GM18867 (cell line): ENCODE data around the gene NPEPL1.
"Not testable (repeated sequence)": the region's sequence is repeated elsewhere in the genome, so short reads cannot be mapped to it uniquely, and the experiment has no call there.

Experiments used
- ATAC-seq: cut with Tn5 transposase; IDR thresholded peaks from one replicate; pipeline ENCODE4 v1.9.1; 2021; ENCODE audit warnings: mild to moderate bottlenecking, moderate library complexity; ENCODE audit not compliant: unreplicated experiment

The NPEPL1 gene

DNA sequence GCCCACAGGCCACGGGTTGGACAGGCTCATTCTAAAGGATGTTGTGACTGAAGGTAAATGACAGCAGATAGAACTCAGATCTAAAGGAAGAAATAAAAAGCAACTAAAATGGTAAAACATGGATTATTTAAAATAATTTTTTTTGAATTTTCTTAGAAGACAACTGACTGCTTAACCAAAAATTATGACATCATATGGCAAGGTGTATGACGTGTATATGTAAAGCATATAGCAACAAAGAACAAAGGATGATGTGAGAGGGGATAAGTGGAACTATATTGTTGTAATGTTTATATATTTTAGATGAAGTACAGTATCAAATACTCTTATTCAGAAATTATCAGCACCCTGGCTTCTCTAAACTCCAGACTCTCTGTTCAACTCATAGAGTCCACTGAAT is 38.6 kb downstream of the NPEPL1 start:
- no peak for ATAC-seq

DNA sequence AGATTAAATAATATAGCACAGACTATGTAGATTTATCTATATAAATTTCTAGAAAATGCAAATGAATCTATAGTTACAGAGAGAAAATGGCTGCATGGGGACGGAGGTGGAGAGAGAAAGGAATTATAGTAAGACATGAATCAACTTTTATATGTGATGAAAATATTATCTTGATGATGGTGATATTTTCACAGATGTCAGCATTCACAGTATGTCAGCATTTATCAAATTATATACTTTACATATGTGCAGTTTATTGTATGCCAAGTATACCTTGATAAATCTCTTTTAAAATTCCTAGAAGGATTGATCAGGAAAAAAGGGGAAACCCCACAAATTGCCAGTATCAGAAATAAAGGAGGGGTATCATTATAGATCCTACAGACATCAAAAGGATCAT is 44.6 kb downstream of the NPEPL1 start:
- no peak for ATAC-seq

DNA sequence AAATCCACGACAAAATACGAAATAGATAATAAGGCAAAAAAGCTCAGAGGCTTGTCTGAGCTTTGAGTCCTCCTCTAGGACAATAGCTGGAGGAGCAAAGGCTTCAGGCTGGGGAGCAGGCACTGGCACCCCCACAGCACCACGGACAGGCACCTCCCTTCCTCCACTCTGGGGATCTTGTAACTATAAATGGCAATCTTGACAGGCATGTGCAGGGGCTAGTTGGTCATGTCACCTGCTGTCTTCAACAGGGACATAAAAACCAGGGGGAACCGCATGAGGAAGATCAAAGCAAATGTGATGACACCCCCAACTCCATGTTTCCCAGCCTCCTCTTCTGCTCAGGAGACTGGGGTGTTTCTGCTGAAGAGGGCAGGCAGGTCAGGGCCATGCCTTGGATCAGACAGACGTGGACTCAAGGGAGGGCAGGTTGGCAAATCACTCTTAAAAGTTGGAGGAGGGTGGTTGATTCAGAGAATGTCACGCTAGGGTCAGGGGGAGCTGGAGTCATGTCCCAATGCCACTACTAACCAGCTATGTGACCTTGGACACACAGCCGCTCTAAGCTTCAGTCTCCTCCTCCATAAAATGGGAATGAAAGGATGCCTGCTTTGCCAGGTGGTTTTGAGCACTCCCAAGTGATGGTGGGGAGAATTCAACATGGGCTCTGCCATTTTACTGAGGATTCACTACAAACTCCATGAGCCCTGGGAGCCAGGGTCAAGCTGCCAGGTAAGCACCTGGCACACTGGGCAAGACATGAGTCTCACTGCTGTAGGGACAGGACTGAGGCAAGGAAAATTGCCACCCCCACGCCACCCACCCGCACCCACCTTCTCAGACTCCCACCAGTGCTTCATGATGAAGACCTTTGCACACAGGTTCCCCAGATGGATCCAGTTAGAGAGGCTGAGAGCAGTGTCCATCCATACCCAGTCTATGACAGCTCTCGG is 48.0 kb downstream of the NPEPL1 start:
- no peak for ATAC-seq

DNA sequence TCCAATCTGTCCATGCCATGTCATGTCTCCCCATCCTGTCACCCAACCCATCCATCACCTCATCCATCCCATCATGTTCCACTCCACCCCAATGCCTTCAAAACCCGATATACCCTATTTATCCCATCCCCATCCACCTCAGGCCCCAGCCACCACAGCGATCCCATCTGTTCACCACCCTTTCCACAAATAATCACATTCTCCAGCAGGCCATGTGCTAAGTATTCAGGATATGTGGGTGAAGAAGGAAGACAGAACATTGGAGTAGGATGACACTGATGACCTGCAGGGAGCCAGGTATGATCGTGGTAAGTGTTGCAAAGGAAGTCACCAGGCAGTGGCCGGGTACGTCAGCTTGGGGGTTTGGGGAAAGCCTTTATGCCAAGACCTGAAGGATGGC is 48.8 kb downstream of the NPEPL1 start:
- no peak for ATAC-seq

DNA sequence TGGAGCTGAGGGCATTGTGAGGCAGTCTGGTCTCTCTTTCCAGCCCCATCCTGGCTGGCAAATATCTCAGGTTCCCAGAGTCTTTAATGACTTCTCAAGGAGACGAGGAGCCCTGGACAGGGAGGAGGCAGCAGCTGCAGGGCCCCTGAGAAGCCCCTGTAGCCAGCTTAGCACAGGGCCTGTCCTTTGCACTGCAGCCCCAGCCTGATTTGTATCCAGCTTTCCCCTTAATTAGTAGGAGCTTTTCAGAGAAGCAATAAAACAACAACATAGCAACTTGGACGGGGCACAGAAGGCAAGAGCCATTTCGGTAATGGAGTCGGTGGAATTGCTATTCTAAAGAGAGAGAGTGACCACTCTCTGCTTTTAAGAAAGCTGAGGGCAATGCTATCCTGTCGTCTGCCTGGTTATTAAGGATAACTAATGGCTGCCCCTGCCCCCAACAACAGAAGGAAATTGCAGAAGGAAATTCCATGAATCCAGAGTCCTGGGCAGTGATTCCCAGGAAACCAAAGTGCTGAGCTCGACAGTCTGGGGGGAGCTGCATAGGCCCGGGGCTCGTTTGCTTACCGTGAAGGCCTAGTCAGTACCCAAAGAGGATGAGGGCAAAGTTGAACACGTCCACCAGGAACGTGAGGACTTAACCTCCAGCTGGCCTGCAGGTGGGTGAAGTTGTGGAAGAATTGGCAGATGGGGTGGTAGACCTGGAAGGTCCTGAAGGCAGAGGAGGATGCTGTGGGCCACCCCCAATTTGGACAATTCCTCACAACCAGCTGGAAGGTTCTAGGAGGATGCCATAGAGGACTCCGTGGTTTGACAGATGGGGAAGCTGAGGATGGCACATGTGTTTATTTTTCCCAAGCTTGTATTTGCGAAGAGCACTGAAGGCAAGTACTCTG is 50.3 kb downstream of the NPEPL1 start:
- ATAC-seq, result no peak

DNA sequence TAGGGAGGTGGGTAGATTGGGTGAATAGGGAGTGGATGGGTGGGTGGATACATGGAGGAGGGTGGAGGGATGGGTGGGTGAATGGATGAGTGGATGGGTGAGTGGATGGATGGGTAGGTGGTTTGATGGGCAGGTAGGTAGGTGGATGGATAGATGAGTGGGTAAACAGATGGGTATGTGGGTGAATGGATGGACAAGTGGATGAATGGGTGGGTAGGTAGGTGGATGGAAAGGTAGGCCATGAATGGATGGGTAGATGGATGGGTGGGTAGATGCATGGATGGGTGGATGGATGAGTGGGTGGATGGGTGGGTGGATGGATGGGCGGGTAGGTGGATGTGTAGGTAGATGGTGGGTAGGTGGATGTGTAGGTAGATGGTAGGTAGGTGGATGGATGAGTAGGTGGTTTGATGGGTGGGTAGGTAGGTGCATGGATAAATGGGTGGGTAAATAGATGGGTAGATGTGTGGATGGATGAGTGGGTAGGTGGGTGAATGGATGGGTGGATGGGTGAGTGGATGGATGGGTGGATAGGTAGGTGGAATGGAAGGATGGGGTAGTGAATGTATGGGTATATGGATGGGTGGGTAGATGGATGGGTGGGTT is 51.4 kb downstream of the NPEPL1 start:
- ATAC-seq, result no peak

DNA sequence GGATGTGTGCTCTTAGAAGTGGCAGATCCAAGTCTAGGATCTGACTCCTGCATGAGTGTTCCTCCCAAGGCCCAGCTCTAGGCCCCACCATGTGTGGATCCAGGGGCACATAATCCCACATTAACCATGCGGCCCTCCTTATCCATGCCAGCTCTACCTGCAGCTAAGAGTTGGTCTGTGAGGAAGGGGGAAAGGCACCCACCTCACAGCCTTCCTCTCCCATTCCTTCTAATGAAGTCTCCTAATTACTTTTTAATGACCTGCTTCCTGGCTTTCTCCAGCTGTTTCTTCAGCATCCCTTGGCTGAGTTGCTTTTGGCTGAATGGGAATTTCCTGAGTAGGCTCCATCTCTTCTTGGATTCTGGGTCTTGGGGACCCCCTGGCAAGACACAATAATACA is 52.2 kb downstream of the NPEPL1 start:
- no peak for ATAC-seq

DNA sequence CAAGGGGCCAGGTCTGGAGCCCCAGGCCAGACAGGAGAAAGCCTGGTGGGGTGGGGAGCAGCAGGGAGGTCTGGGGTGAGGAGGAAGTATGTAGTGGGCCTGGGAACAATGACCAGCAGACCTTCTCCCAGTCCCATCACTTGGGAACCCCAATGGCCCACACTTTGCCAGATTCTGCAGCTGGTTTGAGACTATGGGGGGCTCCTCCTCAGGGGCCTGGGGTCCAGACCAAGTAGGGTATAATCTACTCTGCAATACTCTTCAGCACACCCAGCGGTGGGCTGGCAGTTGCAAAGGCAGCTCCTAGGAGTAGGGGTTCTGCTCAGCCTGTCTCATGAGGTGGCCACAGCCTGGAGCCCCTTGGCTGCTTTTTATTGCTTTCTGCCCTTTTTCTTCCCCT is 52.8 kb downstream of the NPEPL1 start:
- ATAC-seq, result no peak

DNA sequence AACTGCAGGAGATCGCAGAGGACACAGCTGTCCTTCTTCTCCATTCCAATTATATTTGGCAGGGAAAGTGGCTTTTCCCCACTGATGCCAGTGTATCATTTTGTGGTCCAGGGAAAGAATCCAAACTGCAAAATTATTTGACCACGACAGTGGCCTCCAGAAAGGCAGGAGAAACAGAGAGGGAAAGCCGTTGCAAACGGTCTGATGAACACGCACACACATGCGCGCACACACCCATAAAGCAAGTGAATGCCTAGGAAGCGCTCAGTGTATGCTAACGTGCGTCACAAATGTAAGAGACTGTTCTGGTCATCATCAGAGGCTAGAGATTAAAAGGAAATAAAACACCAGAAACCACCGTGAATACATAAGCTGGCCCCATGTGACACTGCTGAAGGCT is 54.0 kb downstream of the NPEPL1 start:
- no peak for ATAC-seq

DNA sequence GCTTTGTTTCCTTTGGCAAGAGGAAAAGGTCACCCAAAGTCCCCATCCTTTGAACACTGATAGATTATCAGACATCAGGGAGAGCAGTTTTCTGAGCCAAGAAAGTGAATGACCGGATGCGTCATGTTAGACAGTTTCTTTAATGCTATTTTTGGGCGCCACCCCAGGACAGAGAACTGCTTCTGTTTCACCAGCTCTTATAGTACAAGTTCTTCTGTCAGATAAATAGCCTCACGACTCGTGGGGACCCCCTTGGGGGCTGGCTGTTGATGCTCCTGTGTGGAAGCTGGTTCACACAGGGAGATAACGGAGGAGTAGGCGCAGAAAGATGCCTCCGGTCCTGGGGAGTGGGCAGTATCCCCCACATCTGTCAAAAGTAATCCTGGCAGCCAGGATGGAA is 54.6 kb downstream of the NPEPL1 start:
- ATAC-seq, result no peak

DNA sequence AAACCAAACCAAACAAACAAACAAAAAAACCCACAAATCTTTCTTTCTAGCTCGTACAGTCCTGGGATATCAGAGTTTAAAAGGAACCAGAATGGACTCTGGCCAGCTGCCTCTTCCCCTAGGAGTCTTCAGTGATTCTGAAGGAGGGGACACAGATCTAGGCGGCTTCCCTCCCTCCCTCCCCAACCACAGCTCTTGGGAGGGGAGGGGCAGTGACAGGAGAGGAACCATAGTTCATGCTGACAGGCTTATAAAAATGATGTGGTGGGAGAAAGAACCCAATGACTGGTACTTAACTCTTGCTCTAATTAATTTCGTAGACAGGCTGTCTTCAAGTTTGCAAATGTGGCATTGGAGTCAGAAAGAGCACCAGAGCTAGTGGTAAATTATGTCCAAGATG is 56.0 kb downstream of the NPEPL1 start:
- no peak for ATAC-seq

DNA sequence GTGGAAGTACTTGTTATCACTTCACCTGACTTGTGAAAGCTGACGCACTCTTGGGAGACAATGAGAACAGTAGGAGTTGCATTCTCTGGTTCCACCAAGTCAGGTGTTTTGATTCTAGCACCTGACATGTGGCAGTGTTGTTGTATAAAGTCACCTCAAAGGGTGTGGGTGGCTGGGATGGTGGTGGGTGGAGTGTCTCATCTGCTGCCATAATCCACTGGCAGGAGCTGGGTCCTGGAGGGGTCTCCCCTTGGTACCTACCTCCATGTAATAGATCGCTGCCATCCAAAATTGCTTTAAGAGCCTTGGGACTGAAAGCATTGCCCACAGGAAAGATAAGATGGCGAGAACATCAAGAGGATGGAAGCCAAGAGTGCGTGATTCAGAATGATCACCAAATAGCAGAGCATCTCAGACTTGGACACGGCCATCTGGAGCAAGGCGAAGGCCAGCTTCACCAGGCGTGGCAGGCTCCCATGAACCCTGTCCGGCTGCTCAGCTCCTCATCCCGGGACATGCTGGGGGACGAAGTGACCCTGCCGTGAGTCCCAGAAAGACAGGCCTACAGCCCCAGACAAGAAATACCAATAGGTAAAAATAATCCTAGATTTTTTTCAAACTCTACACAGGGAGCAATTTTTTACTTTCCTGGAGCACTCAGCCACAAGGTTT is 56.6 kb downstream of the NPEPL1 start:
- no peak for ATAC-seq

DNA sequence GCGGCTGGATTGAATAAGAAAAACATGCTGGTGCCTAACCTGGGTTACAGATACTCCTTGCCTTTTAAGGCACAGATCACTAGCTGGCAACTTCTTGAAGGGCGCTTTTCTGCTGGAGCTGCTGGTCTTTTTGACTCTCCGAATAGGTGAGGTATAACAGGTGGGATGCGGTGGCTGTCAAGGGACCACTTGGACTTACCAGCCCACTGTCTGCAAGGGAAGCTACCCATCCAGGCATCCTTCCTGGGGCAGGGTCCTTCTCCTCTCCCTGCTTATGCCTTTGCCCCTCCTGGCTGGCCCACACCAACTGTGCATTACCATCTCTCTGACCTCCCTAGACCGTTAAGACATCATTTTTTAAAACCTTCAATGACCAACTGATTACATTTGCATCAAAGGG is 57.4 kb downstream of the NPEPL1 start:
- ATAC-seq, result no peak

DNA sequence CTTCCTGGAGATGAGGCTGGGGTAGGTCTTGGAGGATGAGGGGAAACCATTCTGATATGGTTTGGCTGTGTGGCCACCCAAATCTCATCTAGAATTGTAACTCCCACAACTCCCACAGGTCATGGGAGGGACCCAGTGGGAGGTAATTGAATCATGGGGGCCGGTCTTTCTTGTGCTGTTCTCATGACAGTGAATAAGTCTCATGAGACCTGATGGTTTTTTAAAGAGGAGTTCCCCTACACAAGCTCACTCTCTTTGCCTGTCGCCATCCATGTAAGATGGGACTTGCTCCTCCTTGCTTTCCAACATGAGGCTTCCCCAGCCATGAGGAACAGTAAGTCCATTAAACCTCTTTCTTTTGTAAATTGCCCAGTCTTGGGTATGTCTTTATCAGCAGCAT is 58.1 kb downstream of the NPEPL1 start:
- ATAC-seq, result not testable (repeated sequence)

DNA sequence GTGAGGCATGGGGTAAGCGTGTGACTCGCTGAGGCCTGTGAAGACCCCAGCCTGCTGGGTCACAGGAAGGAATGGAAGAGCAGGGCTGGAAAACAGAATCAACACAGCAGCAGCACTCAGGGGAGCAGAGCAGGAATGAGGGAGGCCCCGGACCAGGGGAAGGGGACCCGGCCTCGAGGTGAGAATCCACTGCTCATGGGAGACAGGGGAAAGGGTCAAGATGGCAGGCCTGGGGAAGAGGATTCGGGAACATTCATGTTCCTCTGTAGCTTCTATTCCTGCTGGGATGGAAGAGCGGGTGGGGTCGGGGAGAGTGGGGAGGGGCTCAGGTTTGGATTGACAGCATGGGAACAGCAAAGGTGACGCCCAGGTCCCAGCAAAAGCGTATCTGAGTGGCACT is 59.4 kb downstream of the NPEPL1 start:
- no peak for ATAC-seq

DNA sequence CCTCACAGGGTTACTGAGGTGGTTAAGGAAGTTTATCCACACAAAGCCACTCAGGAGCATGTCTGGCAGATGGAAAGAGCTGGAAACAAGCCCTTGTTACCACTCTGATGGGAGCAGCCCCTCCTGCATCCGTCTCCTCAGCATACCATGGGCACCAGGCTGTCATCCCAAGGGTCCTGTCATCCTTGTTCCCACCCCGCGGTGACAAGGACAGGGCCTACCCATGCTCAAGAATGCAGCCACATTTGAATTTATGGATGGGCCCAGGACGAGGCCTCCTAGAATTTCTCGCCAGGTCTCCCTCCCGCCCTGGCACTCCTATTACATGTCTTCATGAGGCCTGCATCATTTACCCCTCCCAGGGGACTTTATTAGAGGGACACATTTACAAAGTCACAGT is 60.0 kb downstream of the NPEPL1 start:
- no peak for ATAC-seq

DNA sequence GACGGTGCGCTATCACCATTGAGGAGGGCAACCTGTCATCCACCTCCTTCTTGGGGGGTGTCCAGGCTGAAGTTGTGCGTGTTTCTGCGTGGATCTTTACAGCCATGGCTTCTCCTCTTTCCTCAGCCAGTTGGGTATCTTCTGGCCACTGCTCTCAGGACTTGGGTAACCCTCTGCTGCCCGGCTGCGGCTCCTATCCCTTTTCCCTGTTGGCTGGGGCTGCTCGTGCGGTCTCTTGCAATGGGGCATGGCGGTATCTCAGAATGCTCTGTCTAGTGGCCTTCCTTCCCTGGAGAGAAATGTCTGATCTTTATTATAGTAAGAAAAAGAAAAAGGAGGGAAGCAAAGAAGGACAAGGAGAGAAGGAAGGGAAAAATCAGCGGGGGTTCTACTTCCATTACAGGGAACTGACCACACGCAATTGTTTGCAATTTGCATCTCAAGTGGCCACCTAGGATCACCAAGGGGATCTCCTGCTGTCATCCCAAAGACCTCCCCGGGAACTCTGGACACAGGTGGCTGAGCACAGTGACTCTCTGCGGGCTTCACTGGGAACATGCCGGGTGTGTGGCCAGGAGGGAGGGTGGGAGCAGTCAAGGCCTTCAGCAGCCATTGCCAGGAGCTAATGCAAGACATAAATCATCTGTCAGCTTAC is 60.8 kb downstream of the NPEPL1 start:
- ATAC-seq, result no peak

DNA sequence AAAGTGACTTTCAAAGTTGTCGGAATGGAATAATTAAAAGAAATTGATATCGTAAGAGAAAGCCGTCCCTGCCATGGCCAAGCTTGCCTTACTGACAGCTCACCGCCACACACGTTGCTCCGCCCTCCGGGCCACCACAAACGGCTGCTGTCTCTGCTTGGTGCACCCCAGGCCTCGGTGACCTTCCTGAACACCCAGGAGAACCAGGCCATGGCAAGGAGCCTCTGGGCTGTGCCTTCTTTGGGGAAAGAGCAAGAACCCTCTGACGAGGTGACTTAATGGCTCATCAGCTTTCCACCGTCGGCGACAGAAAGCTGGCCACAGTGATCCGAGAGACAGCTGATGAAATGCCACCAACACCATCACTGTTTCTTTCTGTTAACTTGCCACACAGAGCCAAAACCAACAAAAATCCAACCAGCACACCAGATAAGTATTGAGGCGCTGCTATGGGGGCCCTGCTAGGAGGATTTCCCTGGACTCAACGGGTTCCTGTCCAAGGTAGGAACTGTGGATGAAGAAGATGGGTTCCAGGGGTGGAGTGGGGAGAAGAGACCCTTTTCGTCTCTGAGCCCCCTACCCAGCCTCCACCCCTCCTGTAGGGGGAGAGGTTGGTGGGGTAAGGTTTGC is 61.4 kb downstream of the NPEPL1 start:
- no peak for ATAC-seq

DNA sequence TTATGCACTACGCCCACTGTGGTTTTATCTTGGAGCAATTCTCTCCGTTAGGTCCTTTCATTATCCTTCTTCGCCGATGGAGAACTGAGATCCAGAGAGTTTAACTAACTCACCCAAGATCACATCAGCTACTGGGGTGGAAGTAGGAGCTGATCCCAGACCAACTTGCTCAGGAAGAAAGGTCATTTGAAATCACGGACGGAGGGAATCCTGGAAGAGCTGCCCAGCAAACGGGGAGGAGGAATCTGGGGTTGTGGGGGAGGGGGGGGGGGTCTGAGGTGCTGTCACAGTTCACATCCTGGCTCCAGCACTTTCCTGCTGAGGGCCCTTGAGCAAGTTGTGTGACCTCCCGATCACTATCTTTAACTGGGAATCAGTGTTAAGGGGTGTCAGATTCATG is 62.0 kb downstream of the NPEPL1 start:
- no peak for ATAC-seq
